HepG2 (cell line): ENCODE data around the gene PLCB1.

Source experiments
- FLYWCH1 ChIP-seq: sonication (generic); formaldehyde crosslinking; IDR thresholded peaks from 2 replicates; pipeline ENCODE4 v1.8.1; 2023; ENCODE audit warnings: mild to moderate bottlenecking, missing genetic modification reagents
- GABPA ChIP-seq, 2 experiments: IDR thresholded peaks; 2 replicates each; pipeline ENCODE4 v1.6.1; 2011 to 2016; ENCODE audit warnings: low read depth in 2 of 2, low read length in 1 of 2, missing biosample characterization in 1 of 2, missing genetic modification characterization in 1 of 2
- TCF7 ChIP-seq: sonication (generic); IDR thresholded peaks from 2 replicates; pipeline ENCODE4 v1.6.1; 2016; ENCODE audit warnings: antibody characterized with exemption, low read depth
- ZFP1 ChIP-seq: IDR thresholded peaks from 2 replicates; pipeline ENCODE4 v1.6.1; 2016
- ZNF180 ChIP-seq: sonication (generic); formaldehyde crosslinking; IDR thresholded peaks from 2 replicates; pipeline ENCODE4 v1.4.0; 2020; ENCODE audit warnings: low read depth, missing genetic modification reagents, borderline replicate concordance
- ZNF709 ChIP-seq: sonication (generic); formaldehyde crosslinking; IDR thresholded peaks from 2 replicates; pipeline ENCODE4 v1.5.0; 2020; ENCODE audit warnings: mild to moderate bottlenecking, missing genetic modification reagents
- ZNF75D ChIP-seq: sonication (generic); formaldehyde crosslinking; IDR thresholded peaks from 2 replicates; pipeline ENCODE4 v1.8.1; 2023; ENCODE audit warnings: missing genetic modification reagents, mild to moderate bottlenecking, borderline replicate concordance

- TF ChIP-seq ZNF709 (CRISPR knock-in tag) = no peak
- no peak for TF ChIP-seq ZFP1
- TF ChIP-seq ZNF180 (CRISPR knock-in tag) = no peak
- no peak for TF ChIP-seq ZNF75D (CRISPR knock-in tag)
- TF ChIP-seq TCF7 = no peak
- TF ChIP-seq GABPA (IDR thresholded peaks at IDR 0.05; ENCODE audit: low read depth, low read length) = no peak
- no peak for TF ChIP-seq GABPA (CRISPR knock-in tag; IDR thresholded peaks at IDR 0.05; ENCODE audit: low read depth)
- TF ChIP-seq FLYWCH1 (CRISPR knock-in tag) = no peak
Observed at GRCh38 chr20:8934362-8934761, 802.3 kb downstream of the PLCB1 start.
